ENCODE measurements around the gene PATJ. TPM values are rescaled to one million over a fixed set of nuclear protein-coding genes. Genes with fewer than 3 reads are reported as not detected.

PATJ gene
- total RNA-seq, 4 donors from 2014 or later, result 119 to 299 (median 149) TPM

GRCh38 chr1:61997123-61997522 is 254.8 kb downstream of the PATJ start:
- TF ChIP-seq POLR2AphosphoS5 (IDR thresholded peaks at IDR 0.05) (no peak), POLR2A (IDR thresholded peaks at IDR 0.05) (no peak), EP300 (IDR thresholded peaks at IDR 0.05; ENCODE audit: low read depth) (no peak), CTCF (IDR thresholded peaks at IDR 0.05) (no peak)
- no peaks in the 10 kb centered on the region for H3K9me3 ChIP-seq
- in situ Hi-C loops (cut with MboI; ENCODE audit: low pct_ligation_motif_present in 1 of 4, low pct_unique_long_range_greater_than_20kb in 1 of 4, low sequenced_read_pairs in 3 of 4), result no loop called here

GRCh38 chr1:62003777-62004176 is 261.5 kb downstream of the PATJ start:
- Histone ChIP-seq H3K4me3 (no peak overlapping the region), H3K36me3 (no peaks in the 10 kb centered on the region), H3K4me1 (no peaks in the 10 kb centered on the region), H3K9me3 (no peaks in the 10 kb centered on the region), H3K27ac (no peak overlapping the region), H3K27me3 (no peaks in the 10 kb centered on the region)
- WGBS, 2 donors (ENCODE audit: low coverage in 1 of 2), result 96 to 100% methylated on average over 2 of the region's 2 CpGs
- no peak for TF ChIP-seq EP300 (IDR thresholded peaks at IDR 0.05; ENCODE audit: low read depth)
- intact Hi-C loops (cut with DNase I; ENCODE audit: low total_unique reads) (no loop called here), in situ Hi-C loops (cut with MboI; ENCODE audit: low pct_ligation_motif_present in 1 of 4, low pct_unique_long_range_greater_than_20kb in 1 of 4, low sequenced_read_pairs in 3 of 4) (no loop called here)
- no peak for DNase-seq

More at GRCh38 chr1:61997123-61997522, 254.8 kb downstream of the PATJ start:
- intact Hi-C loops (cut with DNase I; ENCODE audit: low total_unique reads), result no loop called here
- Histone ChIP-seq H3K27me3 (no peaks in the 10 kb centered on the region), H3K27ac (no peak overlapping the region), H3K4me3 (no peak overlapping the region), H3K4me1 (no peaks in the 10 kb centered on the region), H3K36me3 (peaks cover 0 to 9% (median 0%) of the 10 kb centered on the region in 4 donors)
- no peak for DNase-seq
- 88 to 89% methylated on average over 3 of the region's 3 CpGs for WGBS, 2 donors (ENCODE audit: low coverage in 1 of 2)

- WGBS, 2 donors (ENCODE audit: low coverage in 1 of 2), result 22 to 51% methylated on average over 2 of the region's 2 CpGs
- intact Hi-C loops (cut with DNase I; ENCODE audit: low total_unique reads), result no loop called here
- Histone ChIP-seq H3K4me3 (no peak overlapping the region), H3K9me3 (no peaks in the 10 kb centered on the region), H3K27ac (no peak overlapping the region), H3K4me1 (no peaks in the 10 kb centered on the region), H3K27me3 (no peaks in the 10 kb centered on the region), H3K36me3 (no peaks in the 10 kb centered on the region)
- no peak for DNase-seq
- in situ Hi-C loops (cut with MboI; ENCODE audit: low pct_ligation_motif_present in 1 of 4, low pct_unique_long_range_greater_than_20kb in 1 of 4, low sequenced_read_pairs in 3 of 4), result no loop called here
- TF ChIP-seq POLR2AphosphoS5 (IDR thresholded peaks at IDR 0.05), result no peak
- no peak for TF ChIP-seq CTCF (IDR thresholded peaks at IDR 0.05)
- no peak for TF ChIP-seq POLR2A (IDR thresholded peaks at IDR 0.05)
- no peak for TF ChIP-seq EP300 (IDR thresholded peaks at IDR 0.05; ENCODE audit: low read depth)
These were observed 264.4 kb downstream of the PATJ start for GRCh38 chr1:62006690-62007089.

GRCh38 chr1:62011006-62011405 is 268.7 kb downstream of the PATJ start:
- no peak for TF ChIP-seq POLR2A (IDR thresholded peaks at IDR 0.05)
- Histone ChIP-seq H3K4me3 (no peak overlapping the region), H3K4me1 (no peaks in the 10 kb centered on the region), H3K9me3 (no peaks in the 10 kb centered on the region), H3K36me3 (no peaks in the 10 kb centered on the region), H3K27me3 (no peaks in the 10 kb centered on the region), H3K27ac (no peak overlapping the region)
- 64 to 70% methylated on average over 3 to 4 of the region's 4 CpGs for WGBS, 2 donors (ENCODE audit: low coverage in 1 of 2)
- no peak for DNase-seq
- intact Hi-C loops (cut with DNase I; ENCODE audit: low total_unique reads), result no loop called here
- in situ Hi-C loops (cut with MboI; ENCODE audit: low pct_ligation_motif_present in 1 of 4, low pct_unique_long_range_greater_than_20kb in 1 of 4, low sequenced_read_pairs in 3 of 4), result no loop called here

GRCh38 chr1:62012095-62012494 is 269.8 kb downstream of the PATJ start:
- TF ChIP-seq EP300 (IDR thresholded peaks at IDR 0.05; ENCODE audit: low read depth) (no peak), POLR2AphosphoS5 (IDR thresholded peaks at IDR 0.05) (no peak), POLR2A (IDR thresholded peaks at IDR 0.05) (no peak), CTCF (IDR thresholded peaks at IDR 0.05) (no peak)
- H3K27me3 ChIP-seq, result no peaks in the 10 kb centered on the region
- in situ Hi-C loops (cut with MboI; ENCODE audit: low pct_ligation_motif_present in 1 of 4, low pct_unique_long_range_greater_than_20kb in 1 of 4, low sequenced_read_pairs in 3 of 4), result no loop called here
- intact Hi-C loops (cut with DNase I; ENCODE audit: low total_unique reads), result no loop called here
- WGBS, 2 donors (ENCODE audit: low coverage in 1 of 2), result 91 to 100% methylated on average over 1 of the region's 1 CpG
- H3K27ac ChIP-seq, result no peak overlapping the region
- no peaks in the 10 kb centered on the region for H3K4me1 ChIP-seq
- H3K9me3 ChIP-seq, result no peaks in the 10 kb centered on the region
- no peak for DNase-seq
- H3K4me3 ChIP-seq, result no peak overlapping the region
- no peaks in the 10 kb centered on the region for H3K36me3 ChIP-seq
